NCI-H1417 (cell line): ENCODE data around the gene PCDH18.
"Not testable (repeated sequence)": the region's sequence is repeated elsewhere in the genome, so short reads cannot be mapped to it uniquely, and the experiment has no call there.

Source experiments
- DNase-seq, 3 experiments: peaks; one replicate each; lab custom pipeline; 2025; lab: John Stamatoyannopoulos, UW

The PCDH18 gene

DNA sequence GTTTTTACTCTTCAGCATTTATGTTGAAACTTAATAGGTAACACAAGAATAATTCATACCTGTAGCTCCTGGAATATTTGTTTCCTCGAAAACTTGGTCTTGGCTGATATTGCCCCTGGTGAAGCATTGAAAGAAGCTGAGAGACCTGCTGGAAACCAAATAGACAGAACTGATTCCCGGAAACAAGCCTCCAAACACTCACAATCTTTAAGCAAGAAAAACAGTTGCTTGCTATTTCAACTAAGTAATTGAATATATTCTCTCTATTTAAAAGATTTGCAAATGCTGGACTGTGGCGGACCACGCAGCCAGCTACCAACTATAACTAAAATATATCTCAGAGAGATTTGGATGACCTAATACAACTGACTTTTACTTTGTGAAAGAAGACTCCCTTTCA, 3.6 kb downstream of the PCDH18 start:
- DNase-seq, result no peak

DNA sequence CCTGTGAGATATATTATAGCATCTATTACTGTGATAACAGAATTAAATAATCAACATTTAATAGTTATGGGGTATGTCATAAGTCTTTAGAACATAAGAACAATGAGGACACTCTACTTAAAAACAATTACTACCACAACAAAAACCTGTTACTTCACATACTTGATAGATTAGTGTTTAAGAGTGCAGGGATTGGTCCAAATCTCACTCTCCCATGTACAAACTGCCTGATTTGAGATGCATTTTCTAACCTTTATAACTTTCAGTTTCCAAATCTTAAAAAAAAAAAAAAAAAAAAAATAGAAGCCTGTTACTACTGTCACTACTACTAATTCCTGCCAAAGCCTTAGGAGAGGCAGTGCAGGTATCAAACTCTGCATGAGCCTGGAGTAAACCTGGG, 5.6 kb downstream of the PCDH18 start:
- DNase-seq, result no peak

DNA sequence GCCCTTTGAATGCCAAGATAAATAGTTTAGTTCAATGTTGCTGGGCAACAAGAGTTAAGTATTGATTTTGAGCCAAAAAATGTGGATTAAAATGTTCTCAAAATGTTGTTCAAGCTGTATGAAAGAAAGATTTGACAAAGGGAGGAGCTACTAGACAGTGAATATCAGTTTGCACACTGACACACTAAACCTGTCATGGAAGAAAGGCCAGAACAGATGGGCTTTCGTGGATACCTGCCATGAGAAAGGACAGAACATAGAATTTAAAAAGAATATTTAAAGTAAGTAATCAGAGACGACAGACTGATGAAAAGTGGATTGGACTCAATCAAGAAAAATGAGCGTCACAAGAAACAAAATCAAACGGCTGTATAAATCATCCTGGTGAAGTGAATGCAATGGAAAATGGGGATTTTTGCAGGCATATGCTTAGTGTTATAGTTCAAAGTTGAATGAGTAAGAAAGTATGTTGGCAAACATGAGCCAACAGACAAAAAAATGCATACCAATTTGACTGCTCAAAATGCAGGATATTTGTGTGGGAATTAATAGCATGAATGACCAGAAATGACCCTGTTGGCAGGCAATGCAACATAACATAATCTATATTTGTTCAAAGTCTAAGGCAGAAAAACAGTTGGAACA, 7.4 kb downstream of the PCDH18 start:
- DNase-seq, result no peak

DNA sequence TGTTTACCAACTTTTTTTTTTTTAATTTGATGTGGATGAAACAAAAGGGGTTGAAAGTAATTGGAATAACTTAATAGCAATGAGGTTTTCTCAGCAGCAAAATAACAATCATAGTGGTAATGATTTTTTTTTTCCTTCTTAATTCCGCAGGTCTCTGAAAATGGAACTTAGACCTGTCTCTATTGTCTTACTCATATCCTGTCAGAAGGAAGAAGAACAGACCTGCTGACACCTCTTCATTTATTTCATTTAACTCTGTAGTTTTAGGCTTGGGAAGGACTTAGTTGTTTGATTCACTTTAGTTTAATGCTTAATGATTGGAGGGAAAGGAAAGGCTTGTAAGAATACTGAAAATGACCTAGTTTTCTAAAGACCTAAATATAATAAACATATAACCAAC, 9.0 kb downstream of the PCDH18 start:
- DNase-seq, result no peak

DNA sequence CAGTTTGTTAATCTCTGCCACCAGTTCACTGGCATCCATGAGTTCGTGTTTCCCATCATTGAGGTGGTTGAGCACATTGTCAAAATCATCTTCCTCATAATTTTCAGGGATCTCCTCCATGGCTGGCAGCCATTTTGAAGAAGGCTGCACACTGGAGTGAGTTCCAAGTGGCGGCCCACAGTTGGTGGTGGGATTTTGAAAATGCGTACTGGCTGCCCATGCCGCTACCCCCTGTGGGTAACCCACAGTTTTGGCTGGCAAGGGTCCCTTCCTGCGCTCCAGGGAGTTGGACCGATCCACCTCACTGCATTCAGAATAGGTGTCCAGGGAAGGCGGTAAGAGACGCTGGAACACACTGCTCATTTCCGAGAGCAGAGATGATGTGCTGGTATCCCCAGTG, 11.2 kb downstream of the PCDH18 start:
- no peak for DNase-seq

DNA sequence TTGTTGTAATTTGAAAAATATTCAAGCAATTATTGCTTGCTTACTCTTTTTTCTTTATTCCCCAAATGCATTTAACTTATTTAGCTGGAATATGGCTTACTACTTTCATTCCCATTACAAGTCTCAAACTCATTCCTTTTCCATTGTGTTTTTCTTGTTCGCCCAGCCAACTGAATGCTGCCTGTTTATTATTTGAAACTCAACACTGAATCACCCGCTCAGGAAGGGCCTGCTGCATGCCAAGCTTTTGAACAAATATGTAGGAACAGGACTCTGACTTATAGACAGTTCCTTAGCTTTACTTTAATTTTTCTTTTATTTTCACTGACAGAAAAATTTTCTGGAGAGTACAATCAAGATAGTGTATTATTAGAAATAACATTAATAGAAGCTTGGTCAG, 12.9 kb downstream of the PCDH18 start:
- DNase-seq, result no peak

DNA sequence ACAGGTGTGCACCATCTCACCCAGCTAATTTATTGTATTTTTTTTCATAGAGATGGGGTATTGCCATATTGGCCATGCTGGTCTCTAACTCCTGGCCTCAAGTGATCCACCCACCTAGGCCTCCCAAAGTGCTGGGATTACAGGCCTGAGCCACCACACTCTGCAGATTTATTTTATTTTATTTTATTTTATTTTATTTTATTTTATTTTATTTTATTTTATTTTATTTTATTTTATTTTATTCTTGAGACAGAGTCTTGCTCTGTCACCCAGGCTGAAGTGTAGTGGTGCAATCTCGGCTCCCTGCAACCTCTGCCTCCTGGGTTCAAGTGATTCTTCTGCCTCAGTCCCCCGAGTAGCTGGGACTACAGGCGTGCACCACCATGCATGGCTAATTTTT, 15.0 kb downstream of the PCDH18 start:
- DNase-seq, result not testable (repeated sequence)

DNA sequence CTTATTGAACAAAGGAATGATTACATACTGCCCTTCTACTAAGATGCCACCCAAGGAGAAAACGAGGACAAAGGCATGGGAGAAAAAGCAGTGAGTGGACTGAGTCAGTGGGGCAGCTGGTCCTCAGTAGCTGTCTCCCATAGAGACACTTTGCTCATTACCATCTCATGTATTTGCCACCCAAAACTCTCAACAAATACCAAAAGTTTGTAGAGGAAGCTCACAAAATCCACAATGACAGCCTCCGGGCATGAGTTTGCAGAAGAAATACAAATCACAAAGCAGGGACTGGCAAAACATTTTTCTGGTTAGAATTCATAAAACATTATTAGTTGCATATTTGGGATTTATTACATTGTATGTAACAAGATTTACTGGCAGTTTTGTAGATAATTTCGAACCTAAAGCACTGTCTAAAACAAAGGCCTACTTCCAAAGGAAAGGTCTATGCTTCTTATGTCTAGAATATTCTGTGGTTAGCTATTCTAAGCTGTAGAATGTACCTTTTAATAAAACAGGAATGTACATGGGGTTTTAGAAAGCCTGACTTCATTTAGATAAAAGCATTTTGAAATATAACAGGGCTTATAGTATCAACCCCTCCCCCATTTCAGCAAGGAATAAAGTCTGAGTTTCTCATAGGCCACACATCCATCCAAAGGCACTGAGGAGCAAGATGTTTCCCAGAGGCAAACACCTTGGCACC, 17.7 kb downstream of the PCDH18 start:
- DNase-seq, result no peak

DNA sequence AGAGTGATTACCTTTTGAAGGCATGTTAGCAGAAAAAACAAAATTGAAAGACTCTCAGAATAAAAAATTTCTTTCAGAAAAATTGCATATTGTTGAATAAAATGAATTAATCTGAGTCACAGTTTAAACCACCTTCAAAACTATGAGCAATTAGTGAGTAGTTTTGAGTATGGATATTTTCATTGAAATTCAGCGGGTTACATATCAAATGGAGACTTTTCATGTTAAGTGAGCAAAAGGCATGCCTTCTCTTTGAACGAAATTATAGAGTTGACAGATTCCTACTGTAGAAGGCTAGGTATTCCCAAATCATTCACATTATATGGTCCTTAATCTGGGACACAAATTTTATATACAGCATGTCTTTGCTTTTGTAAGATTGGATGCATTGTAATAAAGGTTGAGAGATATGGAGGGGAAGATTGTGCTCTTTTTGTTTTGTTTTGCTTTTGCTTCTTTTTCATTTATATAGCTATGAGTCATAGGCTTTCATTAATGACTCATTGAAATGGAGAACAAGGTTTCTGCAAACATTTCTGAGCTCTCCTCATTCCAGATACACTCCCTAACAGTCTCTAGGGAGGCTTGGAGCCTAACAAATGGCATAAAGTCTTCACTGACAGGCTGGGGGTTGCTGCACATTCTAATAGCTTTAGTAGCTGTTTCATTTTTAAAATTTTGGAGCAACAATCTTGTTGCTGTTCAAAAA, 21.6 kb downstream of the PCDH18 start:
- peak in 1 of 3 experiments; percentile 14 for DNase-seq

DNA sequence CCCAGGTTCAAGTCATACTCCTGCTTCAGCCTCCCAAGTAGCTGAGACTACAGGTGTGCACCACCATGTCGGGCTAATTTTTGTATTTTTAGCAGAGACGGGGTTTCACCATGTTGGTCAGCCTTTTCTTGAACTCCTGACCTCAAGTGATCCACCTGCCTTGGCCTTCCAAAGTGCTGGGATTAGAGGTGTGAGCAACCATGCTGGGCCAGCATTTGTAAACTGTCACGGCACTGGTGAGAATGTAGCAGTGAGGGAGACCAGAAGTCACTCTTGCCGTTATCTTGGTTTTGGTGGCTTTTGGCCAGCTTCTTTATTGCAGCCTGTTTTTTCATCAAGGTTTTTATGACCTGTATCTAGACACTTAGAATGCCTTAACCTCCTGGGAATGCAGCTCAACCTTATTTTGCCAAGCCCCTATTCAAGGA, 22.4 kb downstream of the PCDH18 start:
- DNase-seq, result no peak

DNA sequence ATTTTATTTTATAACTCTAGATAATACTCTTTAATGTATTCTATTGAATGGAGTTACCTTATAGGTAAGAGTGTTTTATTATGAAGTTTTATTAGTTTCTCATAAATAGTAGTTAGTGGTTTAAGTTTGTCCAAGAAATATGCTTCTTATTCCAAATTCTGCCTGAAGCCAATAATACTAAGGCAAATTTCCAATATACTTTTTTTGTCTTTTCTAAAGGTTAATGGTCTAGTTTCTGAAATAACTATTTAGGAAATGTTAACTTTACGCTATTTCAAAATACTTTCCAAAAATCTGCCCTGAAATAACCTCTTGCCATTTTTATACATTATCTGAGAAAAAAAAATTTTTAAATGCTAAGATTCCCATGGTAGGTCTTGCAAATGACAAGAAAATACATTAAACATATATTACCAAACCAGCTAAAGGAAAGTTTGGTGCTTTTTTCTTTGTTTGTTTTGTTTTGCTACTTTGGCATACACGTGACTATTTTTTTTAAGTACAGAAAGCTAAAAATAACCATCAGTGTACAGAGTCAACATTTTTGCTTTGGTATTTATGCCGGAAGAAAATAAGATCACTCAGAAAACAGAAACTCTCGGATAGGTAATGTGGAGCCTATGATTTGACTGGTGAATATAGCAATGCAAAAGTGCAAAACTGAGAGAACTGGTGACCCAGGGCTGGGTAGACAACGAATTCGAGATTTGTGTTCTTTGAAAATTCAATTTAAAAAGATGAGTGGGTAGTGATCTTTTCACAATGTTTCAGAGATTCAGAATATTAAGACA, 29.8 kb downstream of the PCDH18 start:
- no peak for DNase-seq

DNA sequence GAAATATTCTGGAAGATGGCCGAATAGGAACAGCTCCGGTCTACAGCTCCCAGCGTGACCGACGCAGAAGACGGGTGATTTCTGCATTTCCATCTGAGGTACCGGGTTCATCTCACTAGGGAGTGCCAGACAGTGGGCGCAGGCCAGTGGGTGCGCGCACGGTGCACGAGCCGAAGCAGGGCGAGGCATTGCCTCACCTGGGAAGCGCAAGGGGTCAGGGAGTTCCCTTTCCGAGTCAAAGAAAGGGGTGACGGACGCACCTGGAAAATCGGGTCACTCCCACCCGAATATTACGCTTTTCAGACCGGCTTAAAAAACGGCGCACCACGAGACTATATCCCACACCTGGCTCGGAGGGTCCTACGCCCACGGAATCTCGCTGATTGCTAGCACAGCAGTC, 36.0 kb downstream of the PCDH18 start:
- not testable (repeated sequence) for DNase-seq

DNA sequence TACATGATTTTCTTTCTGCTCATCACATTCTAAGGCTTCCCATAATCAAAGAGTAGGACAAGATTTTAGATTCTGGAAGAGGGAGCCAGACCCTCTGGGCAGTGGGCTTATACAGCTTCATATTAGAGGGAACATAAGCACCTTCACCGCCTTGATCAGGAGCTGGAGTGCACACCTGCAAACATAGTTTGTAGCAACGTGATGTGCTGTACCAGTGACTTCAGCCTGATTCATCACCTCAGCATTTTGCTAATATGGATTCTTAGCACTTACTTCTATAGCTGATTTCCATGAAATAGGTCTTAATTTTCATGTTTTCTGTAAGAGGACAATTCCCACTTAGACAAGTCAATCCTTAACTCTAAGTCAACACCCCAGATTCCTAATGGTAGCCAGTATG, 36.7 kb downstream of the PCDH18 start:
- DNase-seq, result no peak

DNA sequence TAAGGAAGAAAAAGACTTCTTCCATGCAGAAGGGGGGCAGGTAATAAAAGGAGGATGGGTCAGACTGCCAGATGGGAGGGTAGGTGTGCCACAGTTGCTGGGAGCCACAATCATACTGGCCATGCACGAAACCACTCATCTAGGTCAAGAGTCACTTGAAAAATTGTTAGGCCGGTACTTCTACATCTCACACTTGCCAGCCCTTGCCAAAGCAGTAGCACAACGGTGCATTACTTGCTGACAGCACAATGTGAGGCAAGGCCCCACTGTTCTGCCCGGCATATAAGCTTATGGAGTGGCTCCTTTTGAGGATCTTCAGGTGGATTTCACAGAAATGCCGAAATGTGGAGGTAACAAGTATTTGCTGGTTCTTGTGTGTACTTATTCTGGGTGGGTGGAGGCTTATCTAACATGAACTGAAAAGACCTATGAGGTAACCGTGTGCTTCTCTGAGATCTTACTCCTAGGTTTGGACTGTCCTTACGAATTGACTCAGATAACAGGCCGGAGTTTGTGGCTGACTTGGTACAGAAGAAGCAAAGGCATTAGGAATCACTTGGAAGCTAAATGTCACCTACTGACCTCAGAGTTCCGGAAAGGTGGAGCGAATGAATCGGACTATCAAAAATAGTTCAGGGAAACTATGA, 48.9 kb downstream of the PCDH18 start:
- peak in 1 of 3 experiments; percentile 3 for DNase-seq

DNA sequence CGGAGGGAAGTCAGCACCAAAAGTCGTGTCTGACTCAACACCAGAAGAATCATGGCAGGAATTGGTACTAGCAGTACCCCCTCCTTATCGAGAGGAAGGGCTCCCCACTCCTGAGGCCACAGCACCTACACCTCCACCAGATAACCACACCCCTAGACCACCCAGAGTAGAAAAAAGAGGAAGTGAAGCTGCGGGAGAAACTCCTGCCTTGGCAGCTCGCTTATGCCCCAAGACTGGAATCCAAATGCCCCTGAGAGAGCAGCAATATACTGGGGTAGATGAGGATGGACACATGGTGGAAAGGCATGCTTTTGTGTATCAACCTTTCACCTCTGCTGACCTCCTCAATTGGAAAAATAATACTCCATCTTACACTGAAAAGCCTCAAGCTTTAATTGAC, 52.6 kb downstream of the PCDH18 start:
- DNase-seq, result not testable (repeated sequence)

DNA sequence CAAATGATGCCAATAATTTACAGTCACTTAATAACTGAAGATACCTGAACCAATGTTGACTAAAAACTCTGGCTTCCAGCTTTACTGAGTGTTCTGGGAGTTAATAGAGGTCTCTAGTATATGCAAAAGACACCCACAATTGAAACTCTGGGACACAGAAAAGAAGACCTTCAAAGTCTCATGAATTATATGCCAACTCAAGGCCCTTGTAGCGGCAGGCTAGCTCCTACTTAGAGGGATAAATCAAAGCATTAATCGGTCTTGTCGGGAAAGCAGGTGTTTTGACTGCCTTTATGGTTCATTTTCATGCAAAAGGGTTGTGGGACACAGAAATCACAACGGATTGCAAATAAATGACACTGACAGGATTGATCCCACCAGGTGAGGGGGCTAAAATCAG, 55.9 kb downstream of the PCDH18 start:
- DNase-seq, result no peak

DNA sequence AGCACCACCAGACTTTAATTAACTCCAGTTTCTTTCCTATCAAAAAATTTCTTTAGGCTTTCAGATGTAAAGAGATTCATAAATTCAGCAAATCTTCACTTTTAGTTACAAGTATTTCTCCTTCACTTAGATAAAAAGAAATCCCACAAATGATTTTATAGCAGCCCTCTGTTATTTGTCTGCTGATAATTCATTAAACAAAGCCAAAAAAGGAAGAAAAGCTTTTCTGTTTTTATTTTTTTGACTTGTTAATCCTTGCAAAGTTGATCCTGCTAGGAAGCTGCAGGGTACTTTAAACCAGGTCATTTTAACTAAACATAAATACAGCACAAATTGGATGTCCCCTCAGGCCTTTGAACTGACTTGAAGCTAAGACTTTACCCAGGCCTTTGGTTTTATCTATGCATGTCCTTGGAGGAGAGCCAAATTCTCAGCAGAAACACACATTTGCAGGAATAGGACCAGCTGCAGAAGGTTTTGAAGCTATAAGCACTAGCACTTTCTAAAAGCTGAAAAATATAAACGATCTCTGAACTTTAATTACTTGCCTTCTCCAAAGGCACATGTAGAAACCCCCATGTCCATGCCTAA, 57.5 kb downstream of the PCDH18 start:
- peak in 2 of 3 experiments; percentile 19 to 71 for DNase-seq

DNA sequence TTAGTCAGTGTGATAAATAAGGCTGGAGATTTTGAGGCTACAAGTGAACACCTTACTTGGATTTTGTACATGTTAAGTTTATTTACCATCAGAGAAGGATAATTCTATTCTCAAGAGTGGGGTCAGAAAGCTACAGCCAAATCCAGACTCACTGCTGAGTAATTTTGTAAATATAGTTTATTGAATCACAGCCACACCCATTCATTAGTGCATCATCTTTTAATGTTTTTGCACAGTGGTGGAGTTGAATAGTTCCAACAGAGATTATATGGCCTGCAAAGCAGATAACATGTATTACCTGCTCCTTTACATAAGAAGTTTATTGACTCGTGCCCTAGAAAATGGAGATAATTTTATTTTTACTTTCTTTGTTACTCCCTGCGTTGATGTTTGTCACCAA, 60.4 kb downstream of the PCDH18 start:
- DNase-seq, result peak in 1 of 3 experiments; percentile 24

DNA sequence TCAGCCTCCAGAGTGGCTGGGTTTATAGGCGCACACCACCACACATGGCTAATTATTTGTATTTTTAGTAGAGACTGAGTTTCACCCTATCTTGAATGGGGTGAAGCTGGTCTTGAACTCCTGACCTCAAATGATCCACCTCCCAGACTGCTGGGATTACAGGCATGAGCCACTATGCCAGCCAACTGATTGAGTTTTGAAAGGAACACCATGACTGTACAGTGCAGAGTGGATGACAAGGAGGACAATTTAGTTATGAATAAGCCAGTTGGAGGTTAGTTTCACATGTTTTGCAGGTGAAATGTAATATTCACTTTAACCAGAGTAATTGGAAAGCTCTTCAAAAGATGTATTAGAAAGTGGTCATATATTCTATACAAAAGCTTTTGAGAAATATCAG, 60.8 kb downstream of the PCDH18 start:
- DNase-seq, result no peak

DNA sequence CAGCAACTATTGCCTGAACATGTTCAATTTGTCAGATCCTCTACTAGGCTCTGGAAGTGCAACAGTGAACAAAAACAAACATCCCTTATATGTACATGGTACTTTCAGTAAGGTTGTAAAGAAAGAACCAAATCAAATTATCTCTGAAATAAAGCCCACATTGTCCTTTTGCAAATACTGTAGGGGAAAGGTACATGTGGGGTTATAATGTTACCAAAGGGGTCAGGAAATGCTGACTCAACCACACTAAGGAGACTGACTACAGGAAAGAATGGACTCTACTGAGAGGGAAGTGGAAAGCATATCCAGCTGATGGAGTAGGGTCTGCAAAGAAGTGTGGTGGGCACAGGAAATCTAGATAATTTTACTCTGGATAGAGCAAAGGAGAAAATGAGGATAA, 61.5 kb downstream of the PCDH18 start:
- DNase-seq, result no peak
